Measurements from ENCODE around the gene PTCD1.

DNA sequence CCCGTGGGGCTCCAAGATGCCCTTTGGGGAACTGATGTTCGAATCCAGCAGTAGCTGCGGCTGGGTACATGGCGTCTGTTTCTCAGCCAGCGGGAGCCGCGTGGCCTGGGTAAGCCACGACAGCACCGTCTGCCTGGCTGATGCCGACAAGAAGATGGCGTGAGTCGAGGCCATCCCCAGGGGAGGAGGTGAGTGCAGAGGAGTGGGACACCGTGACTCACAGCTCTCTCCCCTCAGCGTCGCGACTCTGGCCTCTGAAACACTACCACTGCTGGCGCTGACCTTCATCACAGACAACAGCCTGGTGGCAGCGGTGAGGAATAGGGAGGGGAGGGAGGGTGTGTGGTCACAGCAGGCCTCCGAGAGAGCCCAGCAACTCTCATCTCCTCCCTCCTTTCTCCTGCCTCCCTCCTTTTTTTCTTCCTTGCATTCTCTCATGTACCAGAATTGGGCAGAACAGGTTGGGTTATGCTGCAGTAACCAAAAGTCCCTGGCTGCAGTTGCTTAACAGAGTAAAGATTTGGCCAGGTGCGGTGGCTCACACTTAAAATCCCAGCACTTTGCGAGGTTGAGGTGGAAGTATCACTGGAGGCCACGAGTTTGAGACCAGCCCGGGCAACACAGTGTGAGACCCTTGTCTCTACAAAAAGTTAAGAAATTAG is 47.5 kb downstream of the PTCD1 start:
- TF ChIP-seq, protein P1, sequence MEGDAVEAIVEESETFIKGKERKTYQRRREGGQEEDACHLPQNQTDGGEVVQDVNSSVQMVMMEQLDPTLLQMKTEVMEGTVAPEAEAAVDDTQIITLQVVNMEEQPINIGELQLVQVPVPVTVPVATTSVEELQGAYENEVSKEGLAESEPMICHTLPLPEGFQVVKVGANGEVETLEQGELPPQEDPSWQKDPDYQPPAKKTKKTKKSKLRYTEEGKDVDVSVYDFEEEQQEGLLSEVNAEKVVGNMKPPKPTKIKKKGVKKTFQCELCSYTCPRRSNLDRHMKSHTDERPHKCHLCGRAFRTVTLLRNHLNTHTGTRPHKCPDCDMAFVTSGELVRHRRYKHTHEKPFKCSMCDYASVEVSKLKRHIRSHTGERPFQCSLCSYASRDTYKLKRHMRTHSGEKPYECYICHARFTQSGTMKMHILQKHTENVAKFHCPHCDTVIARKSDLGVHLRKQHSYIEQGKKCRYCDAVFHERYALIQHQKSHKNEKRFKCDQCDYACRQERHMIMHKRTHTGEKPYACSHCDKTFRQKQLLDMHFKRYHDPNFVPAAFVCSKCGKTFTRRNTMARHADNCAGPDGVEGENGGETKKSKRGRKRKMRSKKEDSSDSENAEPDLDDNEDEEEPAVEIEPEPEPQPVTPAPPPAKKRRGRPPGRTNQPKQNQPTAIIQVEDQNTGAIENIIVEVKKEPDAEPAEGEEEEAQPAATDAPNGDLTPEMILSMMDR (IDR thresholded peaks at IDR 0.05): no peak
- TF ChIP-seq EZH2 (IDR thresholded peaks at IDR 0.05) (no peak), EZH2phosphoT487 (IDR thresholded peaks at IDR 0.05) (no peak)
